ENCODE results near the gene CHN2.

The CHN2 gene

GRCh38 chr7:29364661-29365060 lies 170.1 kb downstream of the CHN2 start:
- DNase-seq (ENCODE audit: low spot score) = no peak

- no peak for DNase-seq (ENCODE audit: low spot score)
Measured at GRCh38 chr7:29365423-29365822, 170.8 kb downstream of the CHN2 start.

- no peak for DNase-seq (ENCODE audit: low spot score)
Measured at GRCh38 chr7:29367784-29368183, 173.2 kb downstream of the CHN2 start.

GRCh38 chr7:29369909-29370488 lies 175.4 kb downstream of the CHN2 start:
- DNase-seq (ENCODE audit: low spot score) = peak; percentile 13

- peak; percentile 73 for DNase-seq (ENCODE audit: low spot score)
Measured at GRCh38 chr7:29370531-29371314, 176.1 kb downstream of the CHN2 start.

GRCh38 chr7:29371472-29371871 lies 176.9 kb downstream of the CHN2 start:
- DNase-seq (ENCODE audit: low spot score) = no peak

- DNase-seq (ENCODE audit: low spot score) = no peak
Measured at GRCh38 chr7:29372351-29373090, 177.9 kb downstream of the CHN2 start.

- peak; percentile 86 for DNase-seq (ENCODE audit: low spot score)
Measured at GRCh38 chr7:29375641-29376562, 181.3 kb downstream of the CHN2 start.

- no peak for DNase-seq (ENCODE audit: low spot score)
Measured at GRCh38 chr7:29377718-29378117, 183.1 kb downstream of the CHN2 start.

- no peak for DNase-seq (ENCODE audit: low spot score)
Measured at GRCh38 chr7:29379551-29379950, 185.0 kb downstream of the CHN2 start.

- DNase-seq (ENCODE audit: low spot score) = peak; percentile 19
Measured at GRCh38 chr7:29381206-29382094, 186.9 kb downstream of the CHN2 start.

- no peak for DNase-seq (ENCODE audit: low spot score)
Measured at GRCh38 chr7:29384277-29384676, 189.7 kb downstream of the CHN2 start.

- no peak for DNase-seq (ENCODE audit: low spot score)
Measured at GRCh38 chr7:29385214-29385814, 190.7 kb downstream of the CHN2 start.

GRCh38 chr7:29386196-29386765 lies 191.7 kb downstream of the CHN2 start:
- no peak for DNase-seq (ENCODE audit: low spot score)

- DNase-seq (ENCODE audit: low spot score) = no peak
Measured at GRCh38 chr7:29391262-29391661, 196.7 kb downstream of the CHN2 start.

GRCh38 chr7:29394321-29394720 lies 199.7 kb downstream of the CHN2 start:
- DNase-seq (ENCODE audit: low spot score) = no peak

GRCh38 chr7:29396563-29396962 lies 202.0 kb downstream of the CHN2 start:
- DNase-seq (ENCODE audit: low spot score) = no peak

- DNase-seq (ENCODE audit: low spot score) = no peak
Measured at GRCh38 chr7:29397398-29397797, 202.8 kb downstream of the CHN2 start.

GRCh38 chr7:29398011-29398410 lies 203.4 kb downstream of the CHN2 start:
- no peak for DNase-seq (ENCODE audit: low spot score)

GRCh38 chr7:29400437-29400836 lies 205.9 kb downstream of the CHN2 start:
- DNase-seq (ENCODE audit: low spot score) = no peak
